B cell (primary cell): ENCODE measurements around the gene DENND2A. TPM values are rescaled to one million over a fixed set of nuclear protein-coding genes. Genes with fewer than 3 reads are reported as not detected.

Experiments used
- ATAC-seq: fragments of 200-7000 bp; cut with Tn5 transposase; one replicate; pipeline ENCODE4 v1.10.0; 2021; ENCODE audit warnings: low read depth, mild to moderate bottlenecking, moderate number of reproducible peaks, moderate library complexity
- CTCF ChIA-PET: fragments of 350-600 bp; sonication (Branson Sonifier 250); formaldehyde crosslinking; loops from one replicate; lab custom pipeline; 2021; ENCODE audit warnings: antibody characterized with exemption, inconsistent platforms; lab: Charles Lee
- POLR2A ChIA-PET: fragments of 350-600 bp; sonication (Branson Sonifier 250); formaldehyde crosslinking; loops from one replicate; lab custom pipeline; 2021; ENCODE audit warnings: antibody characterized with exemption; lab: Charles Lee
- DNase-seq: peaks from one replicate; pipeline ENCODE4 v3.0.0; 2013
- H2AFZ ChIP-seq: 2 replicates; pipeline ENCODE4 v1.6.1; 2012; ENCODE audit warnings: mild to moderate bottlenecking, low read depth, low read length; ENCODE audit not compliant: insufficient read depth, poor library complexity, severe bottlenecking
- H3K27ac ChIP-seq, 2 donors: 1 replicate in 1 of 2; 2 replicates in 1 of 2; pipeline ENCODE4 v1.5.1; 2012 to 2013; ENCODE audit warnings: low read length in 2 of 2, mild to moderate bottlenecking in 2 of 2, moderate library complexity in 1 of 2
- H3K27me3 ChIP-seq, 4 experiments: fragments of 200-600 bp in 1 of 4; sonication (generic) in 1 of 4; replicated peaks in 1 of 4; 1 replicate in 2 of 4; 2 replicates in 2 of 4; pipeline versions ENCODE4 v1.6.1 to v1.7.0; 2013 to 2016; ENCODE audit warnings: low read length in 3 of 4, mild to moderate bottlenecking in 2 of 4, mixed read lengths in 1 of 4, moderate library complexity in 1 of 4; ENCODE audit not compliant: insufficient read depth in 4 of 4, control insufficient read depth in 3 of 4; ENCODE audit errors: control extremely low read depth in 1 of 4
- H3K36me3 ChIP-seq, 2 experiments: replicated peaks in 1 of 2; 1 replicate in 1 of 2; 2 replicates in 1 of 2; pipeline versions ENCODE4 v1.6.1 to v1.7.1; 2013; ENCODE audit warnings: low read length in 1 of 2; ENCODE audit not compliant: insufficient read depth in 2 of 2, control insufficient read depth in 1 of 2; ENCODE audit errors: control extremely low read depth in 1 of 2, extremely low read depth in 1 of 2
- H3K4me1 ChIP-seq, 2 donors: fragments of 200-600 bp in 1 of 2; sonication (generic) in 1 of 2; 1 replicate in 1 of 2; 2 replicates in 1 of 2; pipeline versions ENCODE4 v1.5.1 to v1.6.1; 2013 to 2017; ENCODE audit warnings: low read length in 2 of 2; ENCODE audit not compliant: control insufficient read depth in 2 of 2, insufficient read depth in 2 of 2
- H3K4me2 ChIP-seq: replicated peaks from 2 replicates; pipeline ENCODE3; 2012; ENCODE audit warnings: mild to moderate bottlenecking, low read depth, low read length; ENCODE audit not compliant: poor library complexity, severe bottlenecking
- H3K4me3 ChIP-seq, 5 experiments: fragments of 200-600 bp in 1 of 5; sonication (generic) in 1 of 5; 1 replicate in 3 of 5; 2 replicates in 2 of 5; pipeline versions ENCODE4 v1.5.1 to v1.7.0; 2011 to 2016; ENCODE audit warnings: low read length in 4 of 5, mild to moderate bottlenecking in 4 of 5, low read depth in 2 of 5, control low read depth in 1 of 5, moderate library complexity in 1 of 5; ENCODE audit not compliant: insufficient read depth in 1 of 5; ENCODE audit errors: control extremely low read depth in 1 of 5, extremely low read depth in 1 of 5
- H3K79me2 ChIP-seq: fragments of 200-600 bp; sonication (generic); one replicate; pipeline ENCODE4 v1.6.0; 2016; ENCODE audit warnings: low read length; ENCODE audit not compliant: control insufficient read depth, insufficient read depth
- H3K9ac ChIP-seq: fragments of 200-600 bp; sonication (generic); 2 replicates; pipeline ENCODE4 v1.6.1; 2017; ENCODE audit warnings: mild to moderate bottlenecking, low read length, moderate library complexity
- H3K9me3 ChIP-seq, 3 donors: one replicate each; pipeline versions ENCODE4 v1.6.1 to v1.7.1; 2013; ENCODE audit warnings: low read length in 2 of 3; ENCODE audit not compliant: control insufficient read depth in 2 of 3, insufficient read depth in 1 of 3; ENCODE audit errors: control extremely low read depth in 1 of 3
- H4K20me1 ChIP-seq: 2 replicates; pipeline ENCODE4 v1.6.0; 2012; ENCODE audit warnings: mild to moderate bottlenecking, low read length; ENCODE audit not compliant: insufficient read depth, control insufficient read depth, poor library complexity, severe bottlenecking
- H3K27ac Mint-ChIP-seq: one replicate; pipeline ENCODE4 v1.8.0; 2021; ENCODE audit warnings: mixed read lengths
- H3K27me3 Mint-ChIP-seq: one replicate; pipeline ENCODE4 v1.8.0; 2021; ENCODE audit warnings: mixed read lengths
- H3K4me1 Mint-ChIP-seq: one replicate; pipeline ENCODE4 v1.8.0; 2021; ENCODE audit warnings: mixed read lengths
- H3K4me3 Mint-ChIP-seq: one replicate; pipeline ENCODE4 v1.8.0; 2021; ENCODE audit warnings: mixed read lengths
- H3K9me3 Mint-ChIP-seq: one replicate; pipeline ENCODE4 v1.8.0; 2022; ENCODE audit warnings: mixed read lengths; ENCODE audit not compliant: insufficient read depth
- EZH2 ChIP-seq: IDR thresholded peaks from 2 replicates; pipeline ENCODE4 v1.6.1; 2012; ENCODE audit warnings: borderline replicate concordance, low read depth, mild to moderate bottlenecking, moderate library complexity, low read length; ENCODE audit not compliant: insufficient read depth, poor library complexity, severe bottlenecking
- WGBS: methylation state at CpG from one replicate; pipeline ENCODE4 v1.1.5; 2013; ENCODE audit warnings: missing lambda C conversion rate; ENCODE audit not compliant: insufficient coverage; 5-methylcytosine and 5-hydroxymethylcytosine counted together
- intact Hi-C: fragments of 100-400 bp; cut with micrococcal nuclease; formaldehyde crosslinking; loops from one replicate; pipeline ENCODE4 v1.10.0; 2022
- polyA plus RNA-seq: library from polyadenylated mRNA; depleted of rRNA; stranded (reverse); fragments of >200 nt; gene quantifications from 2 replicates; pipeline ENCODE4 v1.2.3, GENCODE V29; 2012
- total RNA-seq, 2 donors: library from RNA; stranded (reverse); fragments of 120-200 nt in 1 of 2; gene quantifications; 1 replicate in 1 of 2; 2 replicates in 1 of 2; pipeline versions ENCODE4 v1.2.3 to v1.2.4, GENCODE V29; 2013 to 2022
- TF ChIP-seq, protein P1 (sequence below): fragments of 200-600 bp; IDR thresholded peaks from one replicate; pipeline ENCODE4 v1.8.0; 2022; ENCODE audit warnings: antibody characterized with exemption, mild to moderate bottlenecking

The DENND2A gene
- total and polyA plus RNA-seq, 2 donors (not counting 1 experiment from before 2014, with no cell fraction given), result 0.31 TPM; not detected in 1

DNA sequence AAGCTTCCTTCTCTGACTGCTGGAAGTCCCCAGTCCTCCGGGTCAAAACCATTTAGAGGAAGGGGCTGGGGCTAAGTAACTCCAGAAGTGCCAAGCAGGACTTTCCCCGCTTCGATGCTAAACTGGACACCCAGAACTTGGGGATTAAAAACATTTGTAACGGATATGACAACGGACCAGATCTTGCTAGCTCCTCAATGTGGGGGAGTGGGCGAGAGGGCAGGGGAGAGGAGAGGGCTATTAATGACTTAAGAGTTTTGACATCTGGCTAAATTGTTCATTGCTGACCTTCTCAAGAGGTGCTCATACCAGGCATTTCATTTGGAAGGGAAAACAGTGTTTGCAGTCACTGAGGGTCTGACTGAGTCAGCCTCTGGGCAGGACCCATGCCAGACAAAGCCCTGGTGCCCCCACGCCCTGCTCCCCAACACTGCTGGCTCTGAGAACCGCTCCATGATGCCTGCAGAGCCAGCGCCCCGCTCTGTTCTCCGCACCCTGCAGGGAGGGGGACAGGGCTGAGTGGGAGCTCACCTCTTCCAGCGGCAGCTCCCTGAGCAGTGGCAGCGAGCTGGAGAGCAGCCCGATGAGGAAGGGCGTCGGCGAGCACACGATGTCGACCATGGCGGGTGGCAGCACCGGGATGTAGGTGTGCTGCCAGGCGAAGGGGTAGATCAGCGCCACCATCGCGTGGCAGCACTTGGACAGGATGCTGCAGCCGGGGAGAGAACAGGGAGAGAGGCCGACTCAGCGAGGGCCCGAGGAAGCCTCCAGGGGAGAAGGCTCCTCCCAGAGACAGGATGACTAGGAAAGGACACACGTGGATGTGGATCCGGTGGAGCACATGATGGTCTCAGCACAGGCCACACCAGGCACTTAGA is 113.6 kb downstream of the DENND2A start:
- POLR2A ChIA-PET, result no interaction called here
- H3K27me3 Mint-ChIP-seq, result peaks cover 3% of the 10 kb centered on the region
- no peaks in the 10 kb centered on the region for H3K27me3 ChIP-seq
- CTCF ChIA-PET, result no interaction called here
- H2AFZ ChIP-seq, result no peak overlapping the region
- H3K4me3 Mint-ChIP-seq, result no peak overlapping the region
- H3K79me2 ChIP-seq, result no peaks in the 10 kb centered on the region
- no peak overlapping the region for H3K4me3 ChIP-seq
- no peak overlapping the region for H3K27ac Mint-ChIP-seq
- peaks cover 0 to 3% of the 10 kb centered on the region in 2 donors for H3K4me1 ChIP-seq
- H3K9me3 ChIP-seq, result no peaks in the 10 kb centered on the region
- intact Hi-C loops, result no loop called here
- H3K36me3 ChIP-seq, result no peaks in the 10 kb centered on the region
- H4K20me1 ChIP-seq, result no peaks in the 10 kb centered on the region
- H3K27ac ChIP-seq, result no peak overlapping the region
- H3K9ac ChIP-seq, result no peak overlapping the region
- TF ChIP-seq EZH2, result no peak
- TF ChIP-seq, protein P1, sequence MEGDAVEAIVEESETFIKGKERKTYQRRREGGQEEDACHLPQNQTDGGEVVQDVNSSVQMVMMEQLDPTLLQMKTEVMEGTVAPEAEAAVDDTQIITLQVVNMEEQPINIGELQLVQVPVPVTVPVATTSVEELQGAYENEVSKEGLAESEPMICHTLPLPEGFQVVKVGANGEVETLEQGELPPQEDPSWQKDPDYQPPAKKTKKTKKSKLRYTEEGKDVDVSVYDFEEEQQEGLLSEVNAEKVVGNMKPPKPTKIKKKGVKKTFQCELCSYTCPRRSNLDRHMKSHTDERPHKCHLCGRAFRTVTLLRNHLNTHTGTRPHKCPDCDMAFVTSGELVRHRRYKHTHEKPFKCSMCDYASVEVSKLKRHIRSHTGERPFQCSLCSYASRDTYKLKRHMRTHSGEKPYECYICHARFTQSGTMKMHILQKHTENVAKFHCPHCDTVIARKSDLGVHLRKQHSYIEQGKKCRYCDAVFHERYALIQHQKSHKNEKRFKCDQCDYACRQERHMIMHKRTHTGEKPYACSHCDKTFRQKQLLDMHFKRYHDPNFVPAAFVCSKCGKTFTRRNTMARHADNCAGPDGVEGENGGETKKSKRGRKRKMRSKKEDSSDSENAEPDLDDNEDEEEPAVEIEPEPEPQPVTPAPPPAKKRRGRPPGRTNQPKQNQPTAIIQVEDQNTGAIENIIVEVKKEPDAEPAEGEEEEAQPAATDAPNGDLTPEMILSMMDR, result no peak
- DNase-seq (no peak), ATAC-seq (no peak)
- no peak overlapping the region for H3K4me2 ChIP-seq
- H3K4me1 Mint-ChIP-seq, result peaks cover 8% of the 10 kb centered on the region
- WGBS, result 91% methylated on average over 31 of the region's 31 CpGs
- no peaks in the 10 kb centered on the region for H3K9me3 Mint-ChIP-seq

DNA sequence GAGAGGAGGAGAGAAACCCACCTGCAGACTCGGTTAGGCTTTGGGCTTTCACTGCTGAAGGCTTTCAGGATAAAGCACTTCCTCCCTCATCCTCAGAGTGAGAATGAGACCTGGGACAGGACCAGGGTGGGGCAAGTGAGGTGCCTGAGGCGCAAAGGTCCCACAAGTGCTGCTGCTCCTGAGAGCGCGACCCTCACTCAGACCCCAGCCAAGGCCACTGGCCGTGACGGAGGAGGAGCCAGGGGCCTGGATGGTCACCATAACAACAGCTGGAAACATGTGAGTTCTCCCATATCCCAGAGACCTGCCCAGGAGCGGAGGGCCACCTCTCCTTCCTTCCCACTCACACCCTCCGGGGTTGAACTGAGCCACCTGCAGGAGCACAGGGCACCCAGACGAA is 114.4 kb downstream of the DENND2A start:
- CTCF ChIA-PET, result no interaction called here
- WGBS, result 72% methylated on average over 9 of the region's 9 CpGs
- no peak overlapping the region for H3K4me3 Mint-ChIP-seq

More for the DNA sequence above, 114.4 kb downstream of the DENND2A start:
- H3K27ac ChIP-seq, result no peak overlapping the region
- Mint-ChIP-seq H3K4me1 (peaks cover 8% of the 10 kb centered on the region), H3K27ac (no peak overlapping the region), H3K9me3 (no peaks in the 10 kb centered on the region), H3K27me3 (peaks cover 3% of the 10 kb centered on the region)
- DNase-seq, result no peak
- no peak overlapping the region for H3K9ac ChIP-seq
- no peak overlapping the region for H3K4me2 ChIP-seq
- H3K4me3 ChIP-seq, result no peak overlapping the region
- intact Hi-C loops, result no loop called here
- no peaks in the 10 kb centered on the region for H3K36me3 ChIP-seq
- POLR2A ChIA-PET, result no interaction called here
- no peaks in the 10 kb centered on the region for H4K20me1 ChIP-seq
- ATAC-seq, result no peak
- no peaks in the 10 kb centered on the region for H3K9me3 ChIP-seq
- H3K79me2 ChIP-seq, result no peaks in the 10 kb centered on the region
- TF ChIP-seq, protein P1, result no peak
- no peak for TF ChIP-seq EZH2
- peaks cover 0 to 3% of the 10 kb centered on the region in 2 donors for H3K4me1 ChIP-seq
- H2AFZ ChIP-seq, result no peak overlapping the region
- no peaks in the 10 kb centered on the region for H3K27me3 ChIP-seq
